ENCODE data around the gene B3GNT3.

The B3GNT3 gene

GRCh38 chr19:17805427-17805826 lies 10.5 kb downstream of the B3GNT3 start:
- Histone ChIP-seq H3K4me1 (ENCODE audit: insufficient read depth, low read length) (no peaks in the 10 kb centered on the region), H3K36me3 (ENCODE audit: insufficient read depth, low read length) (no peaks in the 10 kb centered on the region), H3K4me3 (ENCODE audit: low read depth in 1 of 2, low read length in 2 of 2) (no peak overlapping the region), H3K9ac (ENCODE audit: low read length) (no peak overlapping the region), H3K27ac (ENCODE audit: low read depth, low read length) (no peak overlapping the region), H3K27me3 (ENCODE audit: control insufficient read depth in 1 of 2, insufficient read depth in 2 of 2, low read length in 2 of 2) (no peaks in the 10 kb centered on the region), H3K9me3 (ENCODE audit: low read length) (no peaks in the 10 kb centered on the region)

DNA sequence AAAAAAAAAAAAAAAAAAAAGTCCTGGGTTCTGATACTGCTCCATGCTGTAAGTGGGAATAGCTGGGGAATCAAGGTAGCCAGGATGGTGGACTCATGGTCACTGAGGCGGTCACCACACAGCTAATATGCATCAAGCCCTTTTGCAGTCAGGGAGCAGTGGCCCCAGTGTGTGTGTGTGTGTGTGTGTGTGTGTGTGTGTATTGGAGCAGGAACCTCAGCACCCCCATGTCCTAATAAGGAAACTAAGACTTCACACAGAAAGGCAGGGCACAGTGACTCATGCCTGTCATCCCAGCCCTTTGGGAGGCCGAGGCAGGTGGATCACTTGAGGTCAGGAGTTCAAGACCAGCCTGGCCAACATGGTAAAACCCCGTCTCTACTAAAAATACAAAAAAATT lies 12.0 kb downstream of the B3GNT3 start:
- H3K27ac ChIP-seq (ENCODE audit: low read depth, low read length): no peak overlapping the region
- no peak overlapping the region for H3K4me3 ChIP-seq (ENCODE audit: low read depth in 1 of 2, low read length in 2 of 2)
- no peaks in the 10 kb centered on the region for H3K27me3 ChIP-seq (ENCODE audit: control insufficient read depth in 1 of 2, insufficient read depth in 2 of 2, low read length in 2 of 2)
- H3K4me1 ChIP-seq (ENCODE audit: insufficient read depth, low read length): no peaks in the 10 kb centered on the region
- no peaks in the 10 kb centered on the region for H3K36me3 ChIP-seq (ENCODE audit: insufficient read depth, low read length)
- H3K9me3 ChIP-seq (ENCODE audit: low read length): no peaks in the 10 kb centered on the region
- no peak overlapping the region for H3K9ac ChIP-seq (ENCODE audit: low read length)

GRCh38 chr19:17807731-17808316 lies 12.9 kb downstream of the B3GNT3 start:
- Histone ChIP-seq H3K9me3 (ENCODE audit: low read length) (no peaks in the 10 kb centered on the region), H3K36me3 (ENCODE audit: insufficient read depth, low read length) (no peaks in the 10 kb centered on the region), H3K27ac (ENCODE audit: low read depth, low read length) (no peak overlapping the region), H3K4me3 (ENCODE audit: low read depth in 1 of 2, low read length in 2 of 2) (no peak overlapping the region), H3K9ac (ENCODE audit: low read length) (no peak overlapping the region), H3K4me1 (ENCODE audit: insufficient read depth, low read length) (no peaks in the 10 kb centered on the region), H3K27me3 (ENCODE audit: control insufficient read depth in 1 of 2, insufficient read depth in 2 of 2, low read length in 2 of 2) (no peaks in the 10 kb centered on the region)

DNA sequence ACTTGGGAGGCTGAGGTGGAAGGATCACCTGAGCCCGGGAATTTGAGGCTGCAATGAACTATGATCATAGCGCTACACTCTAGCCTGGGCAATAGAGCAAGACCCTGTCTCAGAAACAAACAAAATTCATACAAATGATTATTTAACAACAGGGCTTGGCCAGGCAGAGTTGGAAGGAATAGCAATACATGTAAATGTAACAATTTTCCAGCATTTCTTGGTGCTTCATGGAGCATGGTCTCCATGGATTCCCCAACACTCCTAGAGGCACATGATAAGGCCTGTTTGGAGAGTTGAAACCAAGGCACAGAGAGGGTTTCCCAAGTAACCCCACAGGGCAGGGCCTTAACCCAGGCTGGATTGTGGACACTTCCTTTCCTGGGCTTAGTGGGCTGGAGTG lies 16.2 kb downstream of the B3GNT3 start:
- Histone ChIP-seq H3K27me3 (ENCODE audit: control insufficient read depth in 1 of 2, insufficient read depth in 2 of 2, low read length in 2 of 2) (no peaks in the 10 kb centered on the region), H3K4me1 (ENCODE audit: insufficient read depth, low read length) (no peaks in the 10 kb centered on the region), H3K36me3 (ENCODE audit: insufficient read depth, low read length) (no peaks in the 10 kb centered on the region), H3K27ac (ENCODE audit: low read depth, low read length) (no peak overlapping the region), H3K9ac (ENCODE audit: low read length) (no peak overlapping the region), H3K4me3 (ENCODE audit: low read depth in 1 of 2, low read length in 2 of 2) (no peak overlapping the region), H3K9me3 (ENCODE audit: low read length) (no peaks in the 10 kb centered on the region)

DNA sequence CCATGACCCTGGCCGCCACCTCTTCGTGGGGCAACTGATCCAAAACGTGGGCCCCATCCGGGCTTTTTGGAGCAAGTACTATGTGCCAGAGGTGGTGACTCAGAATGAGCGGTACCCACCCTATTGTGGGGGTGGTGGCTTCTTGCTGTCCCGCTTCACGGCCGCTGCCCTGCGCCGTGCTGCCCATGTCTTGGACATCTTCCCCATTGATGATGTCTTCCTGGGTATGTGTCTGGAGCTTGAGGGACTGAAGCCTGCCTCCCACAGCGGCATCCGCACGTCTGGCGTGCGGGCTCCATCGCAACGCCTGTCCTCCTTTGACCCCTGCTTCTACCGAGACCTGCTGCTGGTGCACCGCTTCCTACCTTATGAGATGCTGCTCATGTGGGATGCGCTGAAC lies 16.7 kb downstream of the B3GNT3 start:
- no peaks in the 10 kb centered on the region for H3K27me3 ChIP-seq (ENCODE audit: control insufficient read depth in 1 of 2, insufficient read depth in 2 of 2, low read length in 2 of 2)
- H3K4me1 ChIP-seq (ENCODE audit: insufficient read depth, low read length): no peaks in the 10 kb centered on the region
- H3K36me3 ChIP-seq (ENCODE audit: insufficient read depth, low read length): no peaks in the 10 kb centered on the region
- no peak overlapping the region for H3K4me3 ChIP-seq (ENCODE audit: low read depth in 1 of 2, low read length in 2 of 2)
- no peak overlapping the region for H3K27ac ChIP-seq (ENCODE audit: low read depth, low read length)
- no peaks in the 10 kb centered on the region for H3K9me3 ChIP-seq (ENCODE audit: low read length)
- H3K9ac ChIP-seq (ENCODE audit: low read length): no peak overlapping the region

GRCh38 chr19:17812099-17812498 lies 17.2 kb downstream of the B3GNT3 start:
- H3K9ac ChIP-seq (ENCODE audit: low read length): no peak overlapping the region
- no peak overlapping the region for H3K27ac ChIP-seq (ENCODE audit: low read depth, low read length)
- no peaks in the 10 kb centered on the region for H3K9me3 ChIP-seq (ENCODE audit: low read length)
- H3K4me3 ChIP-seq (ENCODE audit: low read depth in 1 of 2, low read length in 2 of 2): no peak overlapping the region
- H3K27me3 ChIP-seq (ENCODE audit: control insufficient read depth in 1 of 2, insufficient read depth in 2 of 2, low read length in 2 of 2): no peaks in the 10 kb centered on the region
- no peaks in the 10 kb centered on the region for H3K36me3 ChIP-seq (ENCODE audit: insufficient read depth, low read length)
- no peaks in the 10 kb centered on the region for H3K4me1 ChIP-seq (ENCODE audit: insufficient read depth, low read length)

DNA sequence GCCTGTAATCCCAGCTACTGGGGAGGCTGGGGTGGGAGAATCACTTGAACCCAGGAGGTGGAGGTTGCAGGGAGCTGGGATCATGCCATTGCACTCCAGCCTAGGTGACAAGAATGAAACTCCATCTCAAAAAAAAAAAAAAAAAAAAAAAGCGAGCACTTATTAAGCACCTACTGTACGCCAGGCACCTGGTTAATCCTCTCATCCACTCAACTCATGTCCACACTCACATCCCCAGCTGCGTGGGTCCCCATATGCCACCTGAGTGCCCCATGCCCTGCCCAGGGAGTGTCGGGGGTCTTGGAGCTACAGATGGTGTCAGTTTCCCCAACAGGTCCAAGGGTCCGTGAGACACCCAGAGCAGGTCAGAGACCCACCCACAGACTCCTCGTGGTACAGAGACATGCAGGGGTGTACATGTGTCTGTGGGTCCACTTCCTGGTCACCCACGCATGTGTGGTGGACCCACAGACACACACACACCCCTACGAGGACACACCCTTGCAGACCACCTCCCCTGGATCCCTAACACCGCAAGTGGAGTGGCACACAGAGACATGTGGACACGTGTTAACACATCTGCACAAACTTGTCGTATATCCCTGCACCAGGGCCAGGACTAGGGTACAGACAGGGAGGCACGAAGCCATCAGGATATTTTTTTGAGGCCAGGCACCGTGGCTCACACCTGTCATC lies 22.9 kb downstream of the B3GNT3 start:
- Histone ChIP-seq H3K27me3 (ENCODE audit: control insufficient read depth in 1 of 2, insufficient read depth in 2 of 2, low read length in 2 of 2) (no peaks in the 10 kb centered on the region), H3K4me1 (ENCODE audit: insufficient read depth, low read length) (no peaks in the 10 kb centered on the region), H3K4me3 (ENCODE audit: low read depth in 1 of 2, low read length in 2 of 2) (no peak overlapping the region), H3K9me3 (ENCODE audit: low read length) (no peaks in the 10 kb centered on the region), H3K36me3 (ENCODE audit: insufficient read depth, low read length) (no peaks in the 10 kb centered on the region), H3K27ac (ENCODE audit: low read depth, low read length) (no peak overlapping the region), H3K9ac (ENCODE audit: low read length) (no peak overlapping the region)

- no peaks in the 10 kb centered on the region for H3K36me3 ChIP-seq (ENCODE audit: insufficient read depth, low read length)
- H3K9ac ChIP-seq (ENCODE audit: low read length): no peak within 1 kb of the TSS
- no peaks in the 10 kb centered on the region for H3K9me3 ChIP-seq (ENCODE audit: low read length)
- no peaks in the 10 kb centered on the region for H3K4me1 ChIP-seq (ENCODE audit: insufficient read depth, low read length)
- no peak within 1 kb of the TSS for H3K4me3 ChIP-seq (ENCODE audit: low read depth in 1 of 2, low read length in 2 of 2)
- peaks cover 0 to 6% of the 10 kb centered on the region in 2 donors for H3K27me3 ChIP-seq (ENCODE audit: control insufficient read depth in 1 of 2, insufficient read depth in 2 of 2, low read length in 2 of 2)
- H3K27ac ChIP-seq (ENCODE audit: low read depth, low read length): no peak within 1 kb of the TSS
Observed at GRCh38 chr19:17821190-17821589, 26.3 kb downstream of the B3GNT3 start, which contains the start of gene INSL3. INSL3 (minus strand) TSS chr19:17821519; CDS start chr19:17821506, 13 bp downstream.

DNA sequence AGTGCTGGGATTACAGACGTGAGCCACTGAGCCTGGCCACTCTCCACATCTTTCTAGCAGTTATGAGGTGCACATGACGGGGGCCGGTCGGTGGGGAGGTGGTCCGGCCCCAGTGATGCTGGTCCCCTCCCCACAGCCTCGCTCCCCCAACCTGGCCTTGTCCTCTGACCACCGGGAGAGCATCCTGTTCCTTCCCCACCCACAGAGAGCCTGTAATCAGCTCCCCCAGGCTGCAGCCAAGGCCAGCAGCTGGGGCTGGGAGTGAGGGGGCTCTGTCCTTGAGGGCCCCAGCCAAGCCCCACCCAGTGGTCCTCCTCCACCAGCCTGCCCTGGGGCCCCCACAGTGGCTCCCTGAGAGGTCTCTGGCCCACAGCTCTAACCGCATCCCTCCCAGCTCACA lies 29.4 kb downstream of the B3GNT3 start:
- no peaks in the 10 kb centered on the region for H3K36me3 ChIP-seq (ENCODE audit: insufficient read depth, low read length)
- H3K27ac ChIP-seq (ENCODE audit: low read depth, low read length): no peak overlapping the region
- H3K27me3 ChIP-seq (ENCODE audit: control insufficient read depth in 1 of 2, insufficient read depth in 2 of 2, low read length in 2 of 2): peaks cover 0 to 6% of the 10 kb centered on the region in 2 donors
- no peak overlapping the region for H3K4me3 ChIP-seq (ENCODE audit: low read depth in 1 of 2, low read length in 2 of 2)
- H3K4me1 ChIP-seq (ENCODE audit: insufficient read depth, low read length): no peaks in the 10 kb centered on the region
- no peaks in the 10 kb centered on the region for H3K9me3 ChIP-seq (ENCODE audit: low read length)
- H3K9ac ChIP-seq (ENCODE audit: low read length): no peak overlapping the region

GRCh38 chr19:17826508-17827056 lies 31.6 kb downstream of the B3GNT3 start:
- no peak overlapping the region for H3K27ac ChIP-seq (ENCODE audit: low read depth, low read length)
- no peak overlapping the region for H3K9ac ChIP-seq (ENCODE audit: low read length)
- H3K4me3 ChIP-seq (ENCODE audit: low read depth in 1 of 2, low read length in 2 of 2): no peak overlapping the region
- H3K9me3 ChIP-seq (ENCODE audit: low read length): no peaks in the 10 kb centered on the region
- no peaks in the 10 kb centered on the region for H3K4me1 ChIP-seq (ENCODE audit: insufficient read depth, low read length)
- no peaks in the 10 kb centered on the region for H3K36me3 ChIP-seq (ENCODE audit: insufficient read depth, low read length)
- H3K27me3 ChIP-seq (ENCODE audit: control insufficient read depth in 1 of 2, insufficient read depth in 2 of 2, low read length in 2 of 2): peaks cover 0 to 22% of the 10 kb centered on the region in 2 donors

DNA sequence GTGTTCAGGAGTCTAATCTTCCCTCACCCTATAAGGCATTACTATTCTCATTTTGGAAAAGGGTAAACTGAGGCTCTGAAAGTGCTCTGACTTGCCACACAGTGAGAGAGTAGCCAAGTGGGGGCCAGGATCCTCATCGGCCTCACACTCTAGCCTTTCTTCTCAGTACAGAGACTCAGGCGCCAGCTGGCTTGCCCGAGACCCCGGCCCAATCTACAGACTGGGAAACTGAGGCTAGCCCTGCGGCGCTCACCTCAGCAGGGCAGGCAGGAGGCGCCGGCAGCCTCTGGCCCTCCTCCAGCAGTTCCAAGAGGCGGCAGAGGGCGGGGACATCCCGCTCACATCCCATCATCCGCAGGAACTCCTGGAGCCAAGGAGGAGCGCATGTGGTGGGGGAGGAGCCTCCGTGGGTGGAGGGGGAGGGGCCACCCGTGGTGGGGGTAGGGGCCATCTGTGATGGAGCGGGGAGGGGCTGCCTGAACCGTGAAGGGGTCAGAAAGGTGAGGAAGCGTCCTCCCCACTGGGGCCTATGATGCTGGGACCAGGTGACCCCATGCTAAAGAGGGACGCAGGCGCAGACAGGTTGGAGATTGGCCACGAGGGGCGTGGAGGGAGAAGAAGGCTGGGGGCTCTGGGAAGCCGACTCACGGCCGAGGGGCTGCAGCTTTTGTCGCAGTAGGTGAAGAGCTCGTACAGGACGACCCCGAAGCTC lies 35.1 kb downstream of the B3GNT3 start:
- peak overlapping the region in 1 of 2 donors; percentile 38 for H3K4me3 ChIP-seq (ENCODE audit: low read depth in 1 of 2, low read length in 2 of 2)
- no peak overlapping the region for H3K27ac ChIP-seq (ENCODE audit: low read depth, low read length)
- no peaks in the 10 kb centered on the region for H3K36me3 ChIP-seq (ENCODE audit: insufficient read depth, low read length)
- no peaks in the 10 kb centered on the region for H3K9me3 ChIP-seq (ENCODE audit: low read length)
- peaks cover 0 to 31% of the 10 kb centered on the region in 2 donors for H3K27me3 ChIP-seq (ENCODE audit: control insufficient read depth in 1 of 2, insufficient read depth in 2 of 2, low read length in 2 of 2)
- no peaks in the 10 kb centered on the region for H3K4me1 ChIP-seq (ENCODE audit: insufficient read depth, low read length)
- H3K9ac ChIP-seq (ENCODE audit: low read length): no peak overlapping the region

Data from muscle layer of colon (tissue), 2 donors.